GM19351 (cell line): ENCODE measurements around the gene PTGES3.
A peak's percentile ranks its signal among the peaks of the same experiment; 100 is the strongest.
"Not testable (repeated sequence)": the region's sequence is repeated elsewhere in the genome, so short reads cannot be mapped to it uniquely, and the experiment has no call there.

Source experiments
- ATAC-seq: cut with Tn5 transposase; IDR thresholded peaks from one replicate; pipeline ENCODE4 v1.9.1; 2021; ENCODE audit warnings: mild to moderate bottlenecking, moderate library complexity; ENCODE audit not compliant: unreplicated experiment

Gene PTGES3

GRCh38 chr12:56688129-56688845 is at the start of gene PTGES3:
Gene PTGES3 (minus strand): TSS chr12:56688284. CDS start chr12:56687999, 285 bp downstream.
- peak; percentile 55 for ATAC-seq

GRCh38 chr12:56728139-56728861 is 40.2 kb upstream of the PTGES3 start:
- ATAC-seq = no peak

GRCh38 chr12:56726196-56726675 is 38.2 kb upstream of the PTGES3 start:
- not testable (repeated sequence) for ATAC-seq

- ATAC-seq = no peak
Measured at GRCh38 chr12:56725723-56726102, 37.6 kb upstream of the PTGES3 start.

- ATAC-seq = peak; percentile 94
Measured at GRCh38 chr12:56724972-56725722, 37.1 kb upstream of the PTGES3 start, which contains the start of gene NACA. Gene NACA (minus strand): TSS chr12:56725299. CDS start chr12:56724521, 778 bp downstream.

- no peak for ATAC-seq
Measured at GRCh38 chr12:56724701-56724971, 36.6 kb upstream of the PTGES3 start.

- no peak for ATAC-seq
Measured at GRCh38 chr12:56723889-56724700, 36.0 kb upstream of the PTGES3 start.

GRCh38 chr12:56723352-56723751 is 35.3 kb upstream of the PTGES3 start:
- no peak for ATAC-seq

GRCh38 chr12:56722832-56723231 is 34.7 kb upstream of the PTGES3 start:
- ATAC-seq = no peak

- no peak for ATAC-seq
Measured at GRCh38 chr12:56721721-56722120, 33.6 kb upstream of the PTGES3 start.

GRCh38 chr12:56721216-56721615 is 33.1 kb upstream of the PTGES3 start:
- no peak for ATAC-seq

GRCh38 chr12:56720731-56721151 is 32.7 kb upstream of the PTGES3 start:
- no peak for ATAC-seq

GRCh38 chr12:56719056-56719455 is 31.0 kb upstream of the PTGES3 start:
- ATAC-seq = no peak

- ATAC-seq = no peak
Measured at GRCh38 chr12:56718636-56719035, 30.6 kb upstream of the PTGES3 start.

- ATAC-seq = no peak
Measured at GRCh38 chr12:56718149-56718548, 30.1 kb upstream of the PTGES3 start.

GRCh38 chr12:56716933-56717880 is 29.1 kb upstream of the PTGES3 start:
- no peak for ATAC-seq

- ATAC-seq = no peak
Measured at GRCh38 chr12:56716458-56716857, 28.4 kb upstream of the PTGES3 start.

GRCh38 chr12:56715798-56716197 is 27.7 kb upstream of the PTGES3 start:
- no peak for ATAC-seq

GRCh38 chr12:56714431-56714929 is 26.4 kb upstream of the PTGES3 start:
- ATAC-seq = no peak
